Caco-2 (cell line): ENCODE data around the gene GPR68. TPM values are rescaled to one million over a fixed set of nuclear protein-coding genes. Genes with fewer than 3 reads are reported as not detected.

Experiments used
- BruUV-seq: library from RNA; stranded (reverse); fragments of 400-500 nt; replicated peaks from 2 replicates; lab custom pipeline; 2021; lab: Mats Ljungman, UMichigan
- CTCF ChIA-PET: fragments of 300-600 bp; sonication (Branson Sonifier 250); formaldehyde crosslinking; loops from one replicate; lab custom pipeline; 2022; ENCODE audit warnings: antibody characterized with exemption; lab: Charles Lee
- POLR2A ChIA-PET: fragments of 300-600 bp; sonication (Branson Sonifier 250); formaldehyde crosslinking; loops from one replicate; lab custom pipeline; 2022; ENCODE audit warnings: antibody characterized with exemption; lab: Charles Lee
- DNase-seq, 2 experiments: peaks; one replicate each; pipeline versions ENCODE4 v3.0.0 to v3.0.0-alpha.2; 2020 to 2022
- H3K27me3 ChIP-seq: replicated peaks from 2 replicates; pipeline ENCODE4 v1.6.0; 2011; ENCODE audit warnings: low read length; ENCODE audit not compliant: control insufficient read depth, insufficient read depth
- H3K36me3 ChIP-seq: 2 replicates; pipeline ENCODE4 v1.5.1; 2011; ENCODE audit warnings: low read length; ENCODE audit not compliant: control insufficient read depth, insufficient read depth
- H3K4me1 ChIP-seq: fragments of 250-450 bp; sonication (Bioruptor Pico); 2 replicates; pipeline ENCODE4 v1.5.1; 2020; ENCODE audit warnings: mild to moderate bottlenecking
- H3K4me3 ChIP-seq: 2 replicates; pipeline ENCODE4 v1.5.1; 2011; ENCODE audit warnings: low read depth, mild to moderate bottlenecking, control low read depth, low read length
- H3K9me3 ChIP-seq: fragments of 250-450 bp; sonication (Bioruptor Pico); 2 replicates; pipeline ENCODE4 v1.5.1; 2020; ENCODE audit warnings: mild to moderate bottlenecking, moderate library complexity
- H3K27ac Mint-ChIP-seq: one replicate; pipeline ENCODE4 v1.8.0; 2022; ENCODE audit warnings: mixed read lengths; ENCODE audit not compliant: unreplicated experiment
- H3K27me3 Mint-ChIP-seq: one replicate; pipeline ENCODE4 v1.8.0; 2022; ENCODE audit warnings: mixed read lengths; ENCODE audit not compliant: insufficient read depth, unreplicated experiment
- H3K36me3 Mint-ChIP-seq: one replicate; pipeline ENCODE4 v1.8.0; 2022; ENCODE audit warnings: mild to moderate bottlenecking, mixed read lengths; ENCODE audit not compliant: insufficient read depth, unreplicated experiment
- H3K4me1 Mint-ChIP-seq: one replicate; pipeline ENCODE4 v1.8.0; 2022; ENCODE audit warnings: low read depth, mixed read lengths; ENCODE audit not compliant: unreplicated experiment
- H3K4me3 Mint-ChIP-seq: one replicate; pipeline ENCODE4 v1.8.0; 2022; ENCODE audit warnings: mild to moderate bottlenecking, moderate library complexity, mixed read lengths; ENCODE audit not compliant: unreplicated experiment
- H3K9me3 Mint-ChIP-seq: one replicate; pipeline ENCODE4 v1.8.0; 2022; ENCODE audit warnings: mixed read lengths; ENCODE audit not compliant: unreplicated experiment
- CTCF ChIP-seq, 2 experiments: fragments of 200-600 bp in 1 of 2; IDR thresholded peaks; 1 replicate in 1 of 2; 2 replicates in 1 of 2; pipeline versions ENCODE4 v1.5.1 to v1.8.0; 2011 to 2022; ENCODE audit warnings: antibody characterized with exemption in 1 of 2, control low read depth in 1 of 2, inconsistent platforms in 1 of 2, low read depth in 1 of 2, low read length in 1 of 2, mild to moderate bottlenecking in 1 of 2, moderate library complexity in 1 of 2; ENCODE audit not compliant: insufficient read depth in 1 of 2, severe bottlenecking in 1 of 2, unreplicated experiment in 1 of 2
- intact Hi-C: fragments of 100-400 bp; cut with micrococcal nuclease; formaldehyde crosslinking; loops from one replicate; pipeline ENCODE4 v1.10.0; 2022; ENCODE audit not compliant: unreplicated experiment
- total RNA-seq: library from RNA; stranded (reverse); gene quantifications from 2 replicates; pipeline ENCODE4 v1.2.3, GENCODE V29; 2022

Gene GPR68
- total RNA-seq, 1 experiment from 2014 or later, result 0.14 TPM

- Mint-ChIP-seq H3K4me3 (no peak overlapping the region), H3K4me1 (no peaks in the 10 kb centered on the region), H3K9me3 (no peaks in the 10 kb centered on the region), H3K27ac (no peak overlapping the region), H3K27me3 (no peaks in the 10 kb centered on the region), H3K36me3 (no peaks in the 10 kb centered on the region)
- TF ChIP-seq CTCF (IDR thresholded peaks at IDR 0.05; ENCODE audit: insufficient read depth in 1 of 2, low read depth in 1 of 2, low read length in 1 of 2, severe bottlenecking in 1 of 2, unreplicated experiment in 1 of 2), result no peak
- intact Hi-C loops, result no loop called here
- no TSS peak for BruUV-seq
- H3K4me3 ChIP-seq, result no peak overlapping the region
- no peaks in the 10 kb centered on the region for H3K27me3 ChIP-seq
- ChIA-PET POLR2A (no interaction called here), CTCF (interaction anchor here (0.9 kb wide), 1 partner anchor 97 kb away, joined by 3 read pairs; no protein-coding TSS in a partner anchor)
- DNase-seq, result no peak
- H3K4me1 ChIP-seq, result no peaks in the 10 kb centered on the region
- H3K9me3 ChIP-seq, result no peaks in the 10 kb centered on the region
- no peaks in the 10 kb centered on the region for H3K36me3 ChIP-seq
Observed at GRCh38 chr14:91274796-91275195, 30.3 kb upstream of the GPR68 start.

- Histone ChIP-seq H3K27me3 (no peaks in the 10 kb centered on the region), H3K4me3 (no peak overlapping the region), H3K36me3 (no peaks in the 10 kb centered on the region), H3K4me1 (no peaks in the 10 kb centered on the region), H3K9me3 (no peaks in the 10 kb centered on the region)
- intact Hi-C loops, result no loop called here
- TF ChIP-seq CTCF (IDR thresholded peaks at IDR 0.05; ENCODE audit: insufficient read depth in 1 of 2, low read depth in 1 of 2, low read length in 1 of 2, severe bottlenecking in 1 of 2, unreplicated experiment in 1 of 2), result no peak
- Mint-ChIP-seq H3K27ac (no peak overlapping the region), H3K9me3 (no peaks in the 10 kb centered on the region), H3K4me1 (no peaks in the 10 kb centered on the region), H3K4me3 (no peak overlapping the region), H3K36me3 (peaks cover 8% of the 10 kb centered on the region), H3K27me3 (no peaks in the 10 kb centered on the region)
- ChIA-PET POLR2A (no interaction called here), CTCF (no interaction called here)
- no TSS peak for BruUV-seq
- no peak for DNase-seq
Observed at GRCh38 chr14:91273885-91274273, 29.4 kb upstream of the GPR68 start.

GRCh38 chr14:91273273-91273884, 28.9 kb upstream of the GPR68 start:
- H3K36me3 Mint-ChIP-seq, result peaks cover 8% of the 10 kb centered on the region
- BruUV-seq, result no TSS peak
- no peaks in the 10 kb centered on the region for H3K4me1 Mint-ChIP-seq
- intact Hi-C loops, result no loop called here
- H3K36me3 ChIP-seq, result no peaks in the 10 kb centered on the region
- H3K9me3 Mint-ChIP-seq, result no peaks in the 10 kb centered on the region
- H3K27me3 ChIP-seq, result no peaks in the 10 kb centered on the region
- H3K9me3 ChIP-seq, result no peaks in the 10 kb centered on the region
- CTCF ChIA-PET, result no interaction called here
- H3K27me3 Mint-ChIP-seq, result no peaks in the 10 kb centered on the region
- DNase-seq, result no peak
- POLR2A ChIA-PET, result no interaction called here
- TF ChIP-seq CTCF (IDR thresholded peaks at IDR 0.05; ENCODE audit: insufficient read depth in 1 of 2, low read depth in 1 of 2, low read length in 1 of 2, severe bottlenecking in 1 of 2, unreplicated experiment in 1 of 2), result no peak
- no peak overlapping the region for H3K4me3 Mint-ChIP-seq
- no peak overlapping the region for H3K27ac Mint-ChIP-seq
- no peak overlapping the region for H3K4me3 ChIP-seq
- no peaks in the 10 kb centered on the region for H3K4me1 ChIP-seq
